Measurements from ENCODE around the gene SASS6.
"Not testable (repeated sequence)": the region's sequence is repeated elsewhere in the genome, so short reads cannot be mapped to it uniquely, and the experiment has no call there.

The SASS6 gene

DNA sequence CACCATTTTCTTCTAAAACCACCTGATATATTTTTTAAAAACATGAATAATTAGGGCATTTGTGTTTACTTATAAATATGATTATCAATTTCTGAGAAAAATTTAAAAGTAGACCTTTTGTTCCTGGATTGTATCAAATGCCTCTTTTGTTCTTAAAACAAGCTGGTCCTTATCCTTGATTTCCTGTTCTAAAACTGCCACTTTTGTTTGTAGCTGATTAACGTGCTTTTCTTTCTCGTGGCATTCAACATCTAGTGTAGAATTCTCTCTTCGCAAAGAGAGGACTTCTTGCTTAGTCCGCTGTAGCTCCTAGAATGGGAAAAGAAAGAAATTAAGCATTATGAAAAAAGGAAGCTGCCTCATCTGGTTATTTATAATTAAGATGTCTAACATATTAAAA lies 25.0 kb downstream of the SASS6 start:
- no peak for DNase-seq

DNA sequence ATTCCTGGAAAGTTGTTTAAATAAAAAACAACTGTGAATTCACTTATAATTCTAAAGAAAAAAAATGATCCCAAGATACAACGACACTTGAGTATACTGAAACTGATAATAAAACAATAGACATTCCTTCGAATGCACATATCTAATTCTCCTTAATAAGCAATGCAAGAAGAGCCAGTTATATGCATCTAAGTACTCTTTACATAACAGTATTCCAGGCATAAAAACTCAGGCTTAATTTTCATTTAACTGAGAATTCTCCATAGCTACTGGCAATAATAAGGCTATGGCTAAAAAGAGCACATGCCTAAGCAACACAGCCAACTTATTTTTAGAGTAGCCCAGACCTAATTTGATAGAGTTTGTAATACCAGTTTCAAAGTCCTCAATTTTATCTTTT lies 31.2 kb downstream of the SASS6 start:
- no peak for DNase-seq

- DNase-seq: no peak
Observed at GRCh38 chr1:100100202-100100601, 32.5 kb downstream of the SASS6 start.

- DNase-seq: no peak
Observed at GRCh38 chr1:100090471-100090870, 42.3 kb downstream of the SASS6 start.

DNA sequence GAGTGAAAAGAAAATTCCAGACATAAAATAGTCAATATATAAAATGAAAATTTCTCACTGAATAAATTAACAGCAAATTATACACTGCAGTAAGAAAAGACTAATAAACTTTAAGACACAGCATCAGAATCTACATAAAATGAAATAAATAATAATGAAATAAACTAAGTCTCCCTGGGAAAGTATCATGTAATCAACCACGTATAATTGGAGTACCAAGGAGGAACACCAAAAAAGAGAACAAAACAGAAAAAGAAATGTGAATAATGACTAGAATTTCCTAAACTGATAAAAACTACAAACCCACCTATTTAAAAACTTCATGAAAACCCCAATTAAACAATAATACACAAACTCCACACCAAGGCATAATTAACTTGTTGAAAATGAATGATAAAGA lies 43.6 kb downstream of the SASS6 start:
- no peak for DNase-seq

DNA sequence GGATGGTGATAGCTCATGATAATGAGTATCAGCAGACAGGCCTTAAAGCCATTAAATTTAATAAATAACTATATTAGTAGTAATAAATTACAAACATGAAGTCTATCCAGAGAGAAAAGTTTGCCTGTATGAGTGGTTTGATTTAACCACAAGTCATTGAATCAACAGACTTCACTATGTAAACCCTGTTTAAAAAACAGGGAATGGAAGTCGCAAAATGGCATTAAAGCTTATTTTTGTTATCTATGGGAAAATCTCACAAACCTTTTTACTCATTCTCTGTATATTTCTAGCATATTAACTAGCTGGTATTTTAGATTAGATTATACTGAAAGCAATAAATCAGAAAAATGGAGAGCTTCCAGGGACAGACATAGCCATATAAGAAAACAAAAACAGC lies 45.3 kb downstream of the SASS6 start:
- no peak for DNase-seq

- DNase-seq: no peak
Observed at GRCh38 chr1:100080331-100080730, 52.4 kb downstream of the SASS6 start.

DNA sequence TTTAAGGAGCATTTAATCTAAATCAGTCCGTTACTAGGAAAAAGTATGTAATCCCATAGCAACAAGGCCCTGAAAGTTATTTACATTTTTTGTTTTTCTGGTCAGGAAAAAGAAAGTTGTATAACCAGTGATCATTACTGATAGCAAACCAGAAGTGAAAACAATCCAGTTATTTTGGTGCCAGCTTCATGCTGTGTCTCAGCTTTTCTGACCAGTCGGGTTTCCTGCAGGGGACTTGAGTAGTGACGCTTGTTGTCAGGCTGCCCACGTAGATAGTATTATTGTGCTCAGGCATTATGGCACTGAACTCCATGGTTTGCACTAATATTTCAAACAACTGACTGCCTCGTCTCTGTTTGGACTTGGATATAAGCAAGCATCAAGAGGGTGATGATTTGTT lies 55.2 kb downstream of the SASS6 start:
- DNase-seq: no peak

GRCh38 chr1:100076744-100077143 lies 56.0 kb downstream of the SASS6 start:
- DNase-seq: no peak

- no peak for DNase-seq
Observed at GRCh38 chr1:100076319-100076718, 56.4 kb downstream of the SASS6 start.

GRCh38 chr1:100075773-100076172 lies 57.0 kb downstream of the SASS6 start:
- DNase-seq: no peak

GRCh38 chr1:100074604-100075395 lies 57.9 kb downstream of the SASS6 start:
- DNase-seq: no peak

DNA sequence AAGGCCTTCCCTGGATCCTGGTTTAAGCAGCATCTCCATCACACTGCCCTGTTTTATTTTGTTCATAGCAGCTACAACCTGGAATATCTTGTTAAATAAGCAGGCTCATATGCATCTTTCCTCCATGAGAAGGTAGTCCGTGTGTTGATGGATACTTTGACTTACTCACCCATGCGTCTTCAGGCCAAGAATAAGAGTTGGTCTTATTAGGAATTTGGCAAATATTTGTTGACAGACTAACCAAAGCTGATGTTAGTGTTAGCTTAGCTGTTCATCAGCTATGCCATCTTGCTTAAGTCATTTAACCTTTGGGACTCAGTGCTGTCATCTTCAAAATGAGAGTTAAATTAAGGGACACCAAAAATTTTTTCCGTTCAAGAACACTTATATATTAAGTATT lies 59.2 kb downstream of the SASS6 start:
- DNase-seq: no peak

DNA sequence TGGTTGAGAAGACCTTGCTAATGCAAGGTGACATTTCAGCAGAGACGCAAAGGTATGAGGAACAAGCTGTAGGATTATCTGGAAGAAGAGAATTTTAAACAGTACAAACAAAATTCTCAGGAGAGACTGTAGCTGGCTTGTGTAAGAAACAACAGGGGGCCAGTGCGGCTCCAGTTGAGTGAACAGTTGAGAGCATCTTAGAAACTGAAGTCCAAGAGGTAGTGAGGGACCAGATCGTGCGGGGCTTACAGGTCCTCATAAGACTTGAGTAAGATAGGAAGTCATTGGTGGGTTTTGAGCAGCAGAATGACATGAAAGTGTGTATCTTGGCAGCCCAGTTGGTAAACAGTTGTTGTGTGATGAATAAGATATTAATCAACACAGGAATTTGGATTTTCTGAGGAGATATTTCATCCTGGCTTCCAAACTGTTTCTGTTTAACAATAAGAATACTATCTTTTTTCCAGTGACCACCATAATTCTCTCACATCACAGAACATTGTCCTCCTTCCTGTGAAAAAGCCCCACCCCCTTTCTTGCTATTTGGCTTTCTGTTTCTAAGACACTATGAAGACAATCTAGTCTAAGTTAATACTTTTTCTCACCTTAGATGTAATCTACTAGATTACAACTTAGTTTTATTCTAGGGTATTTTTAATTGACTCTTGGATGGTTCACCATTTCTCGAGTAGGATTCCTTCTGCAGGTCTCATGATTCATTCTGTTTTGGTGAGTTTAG lies 62.4 kb downstream of the SASS6 start:
- DNase-seq: no peak

DNA sequence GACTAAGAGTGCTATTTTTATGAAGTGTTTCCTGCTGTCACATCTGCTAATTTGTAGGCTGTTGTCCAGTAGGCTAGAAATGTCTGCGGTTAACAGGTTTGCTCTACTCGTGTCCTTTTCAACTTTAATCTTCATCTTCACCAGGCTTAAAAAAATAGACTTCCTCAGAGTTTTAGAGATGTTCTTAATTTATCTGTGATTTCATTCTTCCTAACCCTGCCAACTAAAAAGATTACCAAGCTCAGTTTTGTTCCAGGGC lies 66.8 kb downstream of the SASS6 start:
- no peak for DNase-seq

DNA sequence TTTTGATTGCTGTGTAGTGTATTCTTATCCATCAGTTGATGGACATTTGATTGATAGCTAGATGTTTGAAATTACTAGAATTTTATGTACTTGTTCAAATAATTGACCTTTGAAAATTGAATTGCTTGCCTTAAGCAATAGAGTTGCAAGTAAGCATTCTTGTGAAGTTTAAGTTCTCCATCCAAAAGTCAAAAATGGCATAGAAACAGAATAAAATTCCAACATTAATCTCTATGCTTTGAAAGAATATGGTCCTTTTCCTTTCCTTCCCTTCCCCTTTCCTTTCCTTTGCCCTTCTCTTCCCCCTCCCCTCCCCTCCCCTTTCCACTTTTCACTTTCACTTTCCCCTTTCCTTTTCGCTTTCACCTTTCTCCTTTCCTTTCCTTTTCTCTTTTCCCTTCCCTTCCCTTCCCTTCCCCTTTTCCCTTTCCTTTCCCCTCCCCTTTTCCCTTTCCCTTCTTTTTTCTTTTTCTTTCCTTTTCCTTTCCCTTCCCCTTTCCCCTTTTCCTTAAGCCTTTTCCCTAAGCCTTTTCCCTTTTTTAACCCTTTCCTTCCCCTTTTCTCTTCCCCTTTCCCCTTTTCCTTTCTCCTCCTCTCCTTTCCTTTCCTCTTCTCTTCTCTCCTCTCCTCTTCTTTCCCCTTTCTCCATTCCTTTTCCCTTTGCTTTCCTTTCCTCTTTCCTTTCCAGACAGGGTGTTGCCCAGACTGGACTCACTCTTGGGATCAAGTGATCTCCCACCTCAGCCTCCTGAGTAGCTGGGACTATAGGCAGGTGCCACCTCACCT lies 67.4 kb downstream of the SASS6 start:
- no peak for DNase-seq

DNA sequence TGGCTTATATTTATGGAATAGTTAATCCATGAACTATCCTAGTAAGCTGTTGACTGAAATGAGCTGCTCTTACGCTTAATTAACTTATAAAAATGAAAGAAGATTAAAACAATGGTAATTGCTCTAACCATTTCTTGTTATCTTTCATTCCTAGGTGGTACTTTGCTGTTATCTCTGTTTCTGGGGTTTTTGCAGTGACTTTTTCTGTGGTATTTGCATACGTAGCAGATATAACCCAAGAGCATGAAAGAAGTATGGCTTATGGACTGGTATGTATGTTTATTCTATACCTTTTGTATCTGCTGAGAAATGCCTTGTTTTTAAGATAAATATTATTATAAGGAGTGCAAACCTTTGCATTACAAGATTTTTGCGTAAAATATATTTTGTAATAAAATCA lies 71.0 kb downstream of the SASS6 start:
- no peak for DNase-seq

- DNase-seq: no peak
Observed at GRCh38 chr1:100053727-100054126, 79.0 kb downstream of the SASS6 start.

DNA sequence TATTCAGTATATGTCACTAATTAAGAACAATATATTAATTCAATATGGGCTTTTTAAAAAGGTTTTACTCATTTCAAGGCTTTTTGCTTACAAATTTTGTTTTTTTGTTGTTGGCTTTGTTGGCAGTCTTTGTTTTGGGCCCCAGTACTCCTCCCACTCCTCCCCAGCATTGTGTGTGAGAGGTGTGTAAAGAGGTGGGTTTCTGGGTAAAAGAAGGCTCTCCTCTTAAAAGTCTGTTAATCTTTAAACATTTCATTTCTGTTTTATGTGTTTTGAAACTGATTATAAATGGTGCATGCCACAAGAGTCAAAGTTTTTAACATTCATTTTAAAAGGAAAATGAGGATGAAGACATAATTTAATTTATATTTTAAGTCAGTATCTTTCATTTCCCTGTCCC lies 79.6 kb downstream of the SASS6 start:
- no peak for DNase-seq

DNA sequence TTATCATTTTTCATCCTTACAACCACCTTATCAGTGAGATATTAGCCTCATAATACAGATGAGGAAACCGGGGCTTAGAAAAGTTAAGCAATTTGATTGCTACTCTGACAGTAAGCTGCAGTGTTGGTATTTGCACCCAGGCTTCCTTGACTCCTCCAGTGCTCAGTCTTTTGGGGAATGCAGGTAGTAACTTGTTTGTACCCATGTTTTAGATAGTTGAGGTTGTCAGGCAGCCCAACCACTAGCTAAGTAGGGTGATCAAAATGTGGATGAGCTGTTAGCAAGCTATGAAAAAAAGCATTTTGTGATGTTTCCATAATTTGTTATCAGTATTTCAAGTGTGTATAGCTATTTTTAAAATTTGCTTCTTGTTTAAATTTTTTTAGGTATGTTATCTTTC lies 80.8 kb downstream of the SASS6 start:
- no peak for DNase-seq

GRCh38 chr1:100051401-100051800 lies 81.3 kb downstream of the SASS6 start:
- no peak for DNase-seq

GRCh38 chr1:100050139-100050538 lies 82.6 kb downstream of the SASS6 start:
- no peak for DNase-seq

DNA sequence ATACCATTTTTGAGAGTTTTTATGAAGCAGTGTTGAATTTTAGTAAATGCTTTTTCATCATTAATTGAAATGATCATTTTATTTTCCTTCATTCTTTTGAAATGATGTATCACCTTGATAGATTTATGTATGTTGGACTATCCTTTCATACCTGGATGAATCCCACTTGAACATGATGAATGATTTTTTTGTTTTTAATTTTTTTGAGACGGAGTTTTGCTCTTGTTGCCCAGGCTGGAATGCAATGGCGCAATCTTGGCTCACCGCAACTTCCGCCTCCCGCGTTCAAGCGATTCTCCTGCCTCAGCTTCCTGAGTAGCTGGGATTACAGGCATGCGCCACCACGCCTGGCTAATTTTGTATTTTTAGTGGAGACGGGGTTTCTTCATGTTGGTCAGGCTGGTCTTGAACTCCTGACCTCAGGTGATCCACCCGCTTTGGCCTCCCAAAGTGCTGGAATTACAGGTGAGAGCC lies 85.5 kb downstream of the SASS6 start:
- DNase-seq: not testable (repeated sequence)

GRCh38 chr1:100045206-100045605 lies 87.5 kb downstream of the SASS6 start:
- DNase-seq: no peak

All from NCI-H1092 treated with DMSO at 0.1 percent for 48 hours (cell line).